Measurements from ENCODE around the gene SPTLC1.
A peak's percentile ranks its signal among the peaks of the same experiment; 100 is the strongest.

The SPTLC1 gene

DNA sequence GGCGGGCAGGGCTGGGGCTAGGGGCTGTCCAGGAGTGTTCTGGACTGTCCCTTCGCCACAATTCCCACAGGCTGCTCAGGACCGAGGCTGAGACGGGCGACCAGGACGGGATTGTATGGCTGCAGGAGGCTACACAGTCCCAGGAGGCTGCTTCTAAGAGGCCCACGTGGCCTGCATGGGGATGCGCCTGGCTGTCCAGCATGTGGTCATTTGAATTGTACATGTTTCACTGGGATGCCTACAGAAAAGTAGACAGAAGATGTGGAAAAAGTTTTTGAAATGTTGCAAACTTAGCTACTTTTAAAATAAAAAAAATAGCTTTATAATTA lies 32.6 kb upstream of the SPTLC1 start:
- TF ChIP-seq, protein P1, sequence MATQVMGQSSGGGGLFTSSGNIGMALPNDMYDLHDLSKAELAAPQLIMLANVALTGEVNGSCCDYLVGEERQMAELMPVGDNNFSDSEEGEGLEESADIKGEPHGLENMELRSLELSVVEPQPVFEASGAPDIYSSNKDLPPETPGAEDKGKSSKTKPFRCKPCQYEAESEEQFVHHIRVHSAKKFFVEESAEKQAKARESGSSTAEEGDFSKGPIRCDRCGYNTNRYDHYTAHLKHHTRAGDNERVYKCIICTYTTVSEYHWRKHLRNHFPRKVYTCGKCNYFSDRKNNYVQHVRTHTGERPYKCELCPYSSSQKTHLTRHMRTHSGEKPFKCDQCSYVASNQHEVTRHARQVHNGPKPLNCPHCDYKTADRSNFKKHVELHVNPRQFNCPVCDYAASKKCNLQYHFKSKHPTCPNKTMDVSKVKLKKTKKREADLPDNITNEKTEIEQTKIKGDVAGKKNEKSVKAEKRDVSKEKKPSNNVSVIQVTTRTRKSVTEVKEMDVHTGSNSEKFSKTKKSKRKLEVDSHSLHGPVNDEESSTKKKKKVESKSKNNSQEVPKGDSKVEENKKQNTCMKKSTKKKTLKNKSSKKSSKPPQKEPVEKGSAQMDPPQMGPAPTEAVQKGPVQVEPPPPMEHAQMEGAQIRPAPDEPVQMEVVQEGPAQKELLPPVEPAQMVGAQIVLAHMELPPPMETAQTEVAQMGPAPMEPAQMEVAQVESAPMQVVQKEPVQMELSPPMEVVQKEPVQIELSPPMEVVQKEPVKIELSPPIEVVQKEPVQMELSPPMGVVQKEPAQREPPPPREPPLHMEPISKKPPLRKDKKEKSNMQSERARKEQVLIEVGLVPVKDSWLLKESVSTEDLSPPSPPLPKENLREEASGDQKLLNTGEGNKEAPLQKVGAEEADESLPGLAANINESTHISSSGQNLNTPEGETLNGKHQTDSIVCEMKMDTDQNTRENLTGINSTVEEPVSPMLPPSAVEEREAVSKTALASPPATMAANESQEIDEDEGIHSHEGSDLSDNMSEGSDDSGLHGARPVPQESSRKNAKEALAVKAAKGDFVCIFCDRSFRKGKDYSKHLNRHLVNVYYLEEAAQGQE (IDR thresholded peaks at IDR 0.05; ENCODE audit: low read depth), result no peak
- TF ChIP-seq NFIC (IDR thresholded peaks at IDR 0.05) (no peak), FOXM1 (IDR thresholded peaks at IDR 0.05; ENCODE audit: borderline replicate concordance, low read depth) (no peak), TAF1 (IDR thresholded peaks at IDR 0.05; ENCODE audit: low read depth) (no peak), CEBPB (IDR thresholded peaks at IDR 0.05) (no peak), EP300 (IDR thresholded peaks at IDR 0.05; ENCODE audit: borderline replicate concordance) (no peak), TEAD4 (IDR thresholded peaks at IDR 0.05) (no peak), TCF12 (IDR thresholded peaks at IDR 0.05; ENCODE audit: low read depth) (no peak), RAD21 (IDR thresholded peaks at IDR 0.05; ENCODE audit: low read depth) (no peak), EGR1 (IDR thresholded peaks at IDR 0.05) (no peak)
- TF ChIP-seq, protein P2, sequence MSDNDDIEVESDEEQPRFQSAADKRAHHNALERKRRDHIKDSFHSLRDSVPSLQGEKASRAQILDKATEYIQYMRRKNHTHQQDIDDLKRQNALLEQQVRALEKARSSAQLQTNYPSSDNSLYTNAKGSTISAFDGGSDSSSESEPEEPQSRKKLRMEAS (IDR thresholded peaks at IDR 0.05), result no peak
- TF ChIP-seq, protein P3, sequence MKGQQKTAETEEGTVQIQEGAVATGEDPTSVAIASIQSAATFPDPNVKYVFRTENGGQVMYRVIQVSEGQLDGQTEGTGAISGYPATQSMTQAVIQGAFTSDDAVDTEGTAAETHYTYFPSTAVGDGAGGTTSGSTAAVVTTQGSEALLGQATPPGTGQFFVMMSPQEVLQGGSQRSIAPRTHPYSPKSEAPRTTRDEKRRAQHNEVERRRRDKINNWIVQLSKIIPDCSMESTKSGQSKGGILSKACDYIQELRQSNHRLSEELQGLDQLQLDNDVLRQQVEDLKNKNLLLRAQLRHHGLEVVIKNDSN (IDR thresholded peaks at IDR 0.05), result no peak

DNA sequence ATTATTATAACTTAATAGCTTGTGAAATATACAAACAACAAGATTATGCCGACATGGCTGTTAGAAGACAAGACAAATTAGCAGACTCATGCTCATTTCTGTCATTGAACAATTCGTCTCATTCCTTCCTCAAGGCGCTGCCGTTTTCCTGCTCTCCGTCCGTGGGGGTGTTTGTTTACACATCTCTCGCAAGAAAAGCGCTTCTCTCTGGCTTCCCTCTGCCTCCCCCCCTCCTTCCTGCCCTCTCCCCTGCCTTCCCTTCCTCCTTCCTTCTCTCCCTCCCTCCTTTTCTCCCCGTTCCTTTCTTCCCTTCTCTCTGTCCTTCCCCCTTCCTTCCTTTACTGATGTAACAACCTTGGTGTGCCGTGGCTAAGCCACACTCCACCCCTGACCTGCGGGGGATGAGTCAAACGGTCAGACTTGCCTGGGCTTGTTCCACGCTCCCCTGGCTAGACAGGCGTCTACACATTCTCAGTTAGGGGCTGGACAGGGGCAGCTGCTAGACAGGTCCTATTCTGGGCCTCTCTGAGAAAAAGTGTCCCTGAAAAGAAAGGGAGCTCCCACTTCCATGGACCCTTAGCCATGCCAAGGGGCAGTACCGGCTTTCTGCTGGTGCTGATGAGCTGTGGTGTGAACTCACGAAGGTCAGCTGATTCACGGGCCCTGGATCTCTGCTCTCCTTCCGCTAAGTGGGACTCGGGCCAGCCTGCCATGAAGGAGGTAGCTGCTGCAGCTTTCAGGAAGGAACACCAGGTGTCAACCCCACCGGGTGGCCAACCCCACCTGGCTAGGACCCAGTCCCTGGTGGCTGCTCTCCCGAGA lies 32.0 kb upstream of the SPTLC1 start:
- TF ChIP-seq TCF12 (IDR thresholded peaks at IDR 0.05; ENCODE audit: low read depth), result no peak
- no peak for TF ChIP-seq TEAD4 (IDR thresholded peaks at IDR 0.05)
- no peak for TF ChIP-seq NFIC (IDR thresholded peaks at IDR 0.05)
- TF ChIP-seq, protein P2 (IDR thresholded peaks at IDR 0.05), result 0 out of 2 replicates have a peak, but pooled peaks have one; percentile 33
- no peak for TF ChIP-seq ZBTB7A (IDR thresholded peaks at IDR 0.05; ENCODE audit: low read depth)

DNA sequence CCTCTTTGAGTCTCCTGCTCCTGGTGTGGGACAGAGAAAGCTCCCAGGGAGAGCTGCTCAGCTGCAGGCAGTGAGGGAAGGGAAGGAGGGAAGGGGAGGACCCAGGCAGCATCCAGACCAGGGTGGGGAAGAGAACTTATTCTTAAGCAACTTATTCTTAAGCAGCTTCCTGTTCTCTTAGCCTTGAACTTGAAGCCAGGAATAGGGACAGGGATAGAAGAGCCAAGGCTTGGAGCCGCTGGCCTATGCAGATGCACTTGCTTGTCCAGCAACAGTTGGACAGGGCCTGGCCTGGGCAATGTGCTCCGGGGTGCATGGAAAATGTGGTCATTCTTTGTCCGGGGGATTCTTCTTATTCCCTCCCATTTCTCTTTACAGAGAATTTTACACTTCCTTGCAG lies 31.4 kb upstream of the SPTLC1 start:
- TF ChIP-seq TEAD4 (IDR thresholded peaks at IDR 0.05) (no peak), RAD21 (IDR thresholded peaks at IDR 0.05; ENCODE audit: low read depth) (no peak), TAF1 (IDR thresholded peaks at IDR 0.05; ENCODE audit: low read depth) (no peak), EP300 (IDR thresholded peaks at IDR 0.05; ENCODE audit: borderline replicate concordance) (no peak)
- TF ChIP-seq, protein P3 (IDR thresholded peaks at IDR 0.05), result no peak
- TF ChIP-seq, protein P2 (IDR thresholded peaks at IDR 0.05), result no peak

DNA sequence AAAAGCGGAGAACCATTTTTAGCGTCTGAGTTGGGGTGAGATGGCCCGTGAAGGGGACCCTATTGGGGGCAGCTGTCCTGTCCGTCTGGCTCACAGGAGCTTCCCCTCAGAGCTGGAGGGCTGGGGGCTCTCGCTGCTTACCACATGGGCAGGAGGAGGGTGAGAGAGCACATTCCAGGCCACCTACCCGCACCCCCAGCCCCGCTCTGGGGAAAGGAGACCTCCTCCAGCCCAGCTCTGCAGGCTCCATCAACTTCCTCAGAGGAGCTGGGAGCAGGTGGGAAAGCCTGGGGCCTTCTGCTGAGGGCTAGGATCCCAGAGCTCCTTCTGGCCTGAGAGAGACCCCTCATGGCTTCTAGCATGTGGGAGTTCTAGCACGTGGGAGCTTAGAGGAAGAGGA lies 27.1 kb upstream of the SPTLC1 start:
- TF ChIP-seq, protein P1 (IDR thresholded peaks at IDR 0.05; ENCODE audit: low read depth), result no peak
- TF ChIP-seq EP300 (IDR thresholded peaks at IDR 0.05; ENCODE audit: borderline replicate concordance) (no peak), CREB1 (IDR thresholded peaks at IDR 0.05; ENCODE audit: low read depth) (no peak), NFIC (IDR thresholded peaks at IDR 0.05) (no peak), FOXM1 (IDR thresholded peaks at IDR 0.05; ENCODE audit: borderline replicate concordance, low read depth) (no peak), CEBPB (IDR thresholded peaks at IDR 0.05) (no peak), EGR1 (IDR thresholded peaks at IDR 0.05) (no peak), ZBTB7A (IDR thresholded peaks at IDR 0.05; ENCODE audit: low read depth) (no peak), YY1 (IDR thresholded peaks at IDR 0.05; ENCODE audit: low read depth) (no peak), TEAD4 (IDR thresholded peaks at IDR 0.05) (no peak), TAF1 (IDR thresholded peaks at IDR 0.05; ENCODE audit: low read depth) (no peak), RAD21 (IDR thresholded peaks at IDR 0.05; ENCODE audit: low read depth) (no peak), TCF12 (IDR thresholded peaks at IDR 0.05; ENCODE audit: low read depth) (no peak)
- TF ChIP-seq, protein P2 (IDR thresholded peaks at IDR 0.05), result no peak
- TF ChIP-seq, protein P3 (IDR thresholded peaks at IDR 0.05), result no peak

Data from Ishikawa (cell line).